Measurements from ENCODE around the gene EXOC3L4. TPM values are rescaled to one million over a fixed set of nuclear protein-coding genes. Genes with fewer than 3 reads are reported as not detected.
A peak's percentile ranks its signal among the peaks of the same experiment; 100 is the strongest.

The EXOC3L4 gene
- total RNA-seq, 1 donor from 2014 or later = not detected

DNA sequence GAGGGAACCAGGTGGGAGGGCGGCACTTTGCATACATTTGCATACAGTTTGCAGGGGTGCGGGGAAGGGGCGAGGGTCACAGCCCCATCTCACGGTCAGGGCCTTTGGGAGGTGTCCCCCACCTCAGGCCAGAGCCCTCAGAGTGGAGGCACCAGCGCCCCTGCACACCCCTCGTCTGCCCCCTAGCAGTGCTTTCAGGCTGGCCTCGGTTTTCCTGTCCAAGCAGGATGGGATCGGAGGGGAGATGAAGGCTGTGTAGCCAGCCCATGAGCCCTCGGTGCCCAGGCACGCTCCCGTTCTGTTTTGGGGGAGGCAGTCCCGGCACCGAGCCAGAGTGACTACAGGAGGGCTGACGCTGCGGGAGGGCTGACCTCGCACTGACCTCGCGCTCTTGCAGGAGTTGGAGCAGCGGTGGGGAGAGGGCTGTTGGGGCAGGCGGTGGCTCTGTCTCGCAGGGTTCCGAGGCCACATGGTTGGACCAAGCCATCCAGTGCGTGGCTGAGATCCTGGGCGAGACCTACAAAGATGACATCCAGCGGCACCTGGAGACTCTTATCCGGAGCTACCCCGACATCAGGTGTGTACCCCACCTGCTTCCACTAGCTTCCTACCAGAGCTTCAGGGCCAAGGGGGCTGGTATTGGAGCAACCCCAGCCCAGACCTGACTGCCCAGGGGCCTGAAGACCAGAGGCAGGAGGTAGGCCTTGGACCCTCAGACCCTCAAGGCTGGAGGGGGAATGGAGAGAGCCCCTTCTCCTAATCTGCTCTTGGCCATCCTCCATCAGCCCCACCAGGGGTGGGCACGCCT lies 13.6 kb downstream of the EXOC3L4 start:
- Histone ChIP-seq H3K79me2 (ENCODE audit: low read depth) (no peaks in the 10 kb centered on the region), H3K4me2 (no peak overlapping the region), H3K9me3 (ENCODE audit: low read depth) (no peaks in the 10 kb centered on the region), H3K9ac (no peak overlapping the region), H2AFZ (replicated peaks) (no peak overlapping the region), H3F3A (ENCODE audit: low read depth) (no peaks in the 10 kb centered on the region), H4K20me1 (ENCODE audit: low read depth) (no peaks in the 10 kb centered on the region), H3K4me1 (peaks cover 12% of the 10 kb centered on the region), H3K27me3 (peaks cover 35% of the 10 kb centered on the region), H3K27ac (no peak overlapping the region), H3K4me3 (no peak overlapping the region), H3K36me3 (no peaks in the 10 kb centered on the region)
- H3K4me3 Mint-ChIP-seq = no peak overlapping the region
- H3K36me3 Mint-ChIP-seq = no peaks in the 10 kb centered on the region
- TF ChIP-seq EZH2 (IDR thresholded peaks at IDR 0.05) (no peak), EZH2phosphoT487 (IDR thresholded peaks at IDR 0.05) (no peak)
- TF ChIP-seq, protein P1, sequence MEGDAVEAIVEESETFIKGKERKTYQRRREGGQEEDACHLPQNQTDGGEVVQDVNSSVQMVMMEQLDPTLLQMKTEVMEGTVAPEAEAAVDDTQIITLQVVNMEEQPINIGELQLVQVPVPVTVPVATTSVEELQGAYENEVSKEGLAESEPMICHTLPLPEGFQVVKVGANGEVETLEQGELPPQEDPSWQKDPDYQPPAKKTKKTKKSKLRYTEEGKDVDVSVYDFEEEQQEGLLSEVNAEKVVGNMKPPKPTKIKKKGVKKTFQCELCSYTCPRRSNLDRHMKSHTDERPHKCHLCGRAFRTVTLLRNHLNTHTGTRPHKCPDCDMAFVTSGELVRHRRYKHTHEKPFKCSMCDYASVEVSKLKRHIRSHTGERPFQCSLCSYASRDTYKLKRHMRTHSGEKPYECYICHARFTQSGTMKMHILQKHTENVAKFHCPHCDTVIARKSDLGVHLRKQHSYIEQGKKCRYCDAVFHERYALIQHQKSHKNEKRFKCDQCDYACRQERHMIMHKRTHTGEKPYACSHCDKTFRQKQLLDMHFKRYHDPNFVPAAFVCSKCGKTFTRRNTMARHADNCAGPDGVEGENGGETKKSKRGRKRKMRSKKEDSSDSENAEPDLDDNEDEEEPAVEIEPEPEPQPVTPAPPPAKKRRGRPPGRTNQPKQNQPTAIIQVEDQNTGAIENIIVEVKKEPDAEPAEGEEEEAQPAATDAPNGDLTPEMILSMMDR (IDR thresholded peaks at IDR 0.05) = no peak
- no peak for DNase-seq (ENCODE audit: low spot score)
- H3K9me3 Mint-ChIP-seq = no peaks in the 10 kb centered on the region
- H3K27ac Mint-ChIP-seq = no peak overlapping the region
- H3K27me3 Mint-ChIP-seq (ENCODE audit: insufficient read depth, low read depth) = peaks cover 26% of the 10 kb centered on the region
- H3K4me1 Mint-ChIP-seq = peaks cover 22% of the 10 kb centered on the region

DNA sequence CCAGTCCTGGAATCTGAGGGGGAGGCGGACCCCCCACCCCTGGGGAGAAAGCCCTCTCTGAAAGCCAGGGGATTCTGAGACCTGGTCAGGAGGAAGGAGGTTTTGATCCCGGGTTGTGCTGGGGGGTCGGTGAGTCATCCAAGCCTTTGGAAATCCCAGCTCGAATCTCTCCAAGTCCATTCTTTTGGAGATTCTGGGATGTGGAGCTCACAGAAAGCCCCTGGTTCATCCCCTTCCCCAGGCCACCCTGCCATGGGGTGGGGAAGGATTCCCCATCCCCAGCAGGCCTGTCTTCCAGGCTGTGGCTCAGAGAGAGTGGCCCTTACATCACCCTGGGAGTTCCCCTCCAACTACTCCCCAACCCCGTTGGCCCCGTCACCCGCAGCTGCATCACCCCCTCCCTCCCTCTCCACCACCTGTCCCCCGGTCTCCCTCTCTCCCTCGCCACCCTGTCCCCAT lies 14.3 kb downstream of the EXOC3L4 start:
- H3K9ac ChIP-seq = no peak overlapping the region
- H3K36me3 Mint-ChIP-seq = no peaks in the 10 kb centered on the region
- H2AFZ ChIP-seq (replicated peaks) = no peak overlapping the region
- no peak overlapping the region for H3K4me3 ChIP-seq
- H3K36me3 ChIP-seq = no peaks in the 10 kb centered on the region
- no peak overlapping the region for H3K27ac Mint-ChIP-seq
- no peak overlapping the region for H3K27ac ChIP-seq
- H4K20me1 ChIP-seq (ENCODE audit: low read depth) = no peaks in the 10 kb centered on the region
- H3K27me3 ChIP-seq = peaks cover 29% of the 10 kb centered on the region
- no peaks in the 10 kb centered on the region for H3F3A ChIP-seq (ENCODE audit: low read depth)
- no peak for DNase-seq (ENCODE audit: low spot score)
- no peaks in the 10 kb centered on the region for H3K9me3 ChIP-seq (ENCODE audit: low read depth)
- H3K4me3 Mint-ChIP-seq = no peak overlapping the region
- H3K79me2 ChIP-seq (ENCODE audit: low read depth) = no peaks in the 10 kb centered on the region
- no peaks in the 10 kb centered on the region for H3K9me3 Mint-ChIP-seq
- peaks cover 12% of the 10 kb centered on the region for H3K4me1 ChIP-seq
- H3K4me1 Mint-ChIP-seq = peaks cover 21% of the 10 kb centered on the region
- TF ChIP-seq EZH2 (IDR thresholded peaks at IDR 0.05) = no peak
- peaks cover 21% of the 10 kb centered on the region for H3K27me3 Mint-ChIP-seq (ENCODE audit: insufficient read depth, low read depth)
- H3K4me2 ChIP-seq = no peak overlapping the region

GRCh38 chr14:103109535-103110441 lies 15.3 kb downstream of the EXOC3L4 start:
- Histone ChIP-seq H3K4me3 (peak overlapping the region; percentile 0), H3K4me1 (peaks cover 12% of the 10 kb centered on the region), H3K9me3 (ENCODE audit: low read depth) (no peaks in the 10 kb centered on the region), H4K20me1 (ENCODE audit: low read depth) (no peaks in the 10 kb centered on the region), H2AFZ (replicated peaks) (peak overlapping the region; percentile 36), H3K27me3 (peaks cover 18% of the 10 kb centered on the region), H3K79me2 (ENCODE audit: low read depth) (no peaks in the 10 kb centered on the region), H3K4me2 (peak overlapping the region; percentile 52), H3K36me3 (no peaks in the 10 kb centered on the region), H3F3A (ENCODE audit: low read depth) (no peaks in the 10 kb centered on the region), H3K9ac (no peak overlapping the region), H3K27ac (no peak overlapping the region)
- DNase-seq (ENCODE audit: low spot score) = peak; percentile 59
- Mint-ChIP-seq H3K4me3 (no peak overlapping the region), H3K36me3 (no peaks in the 10 kb centered on the region), H3K9me3 (no peaks in the 10 kb centered on the region), H3K27ac (peak overlapping the region; percentile 42), H3K4me1 (peaks cover 21% of the 10 kb centered on the region), H3K27me3 (ENCODE audit: insufficient read depth, low read depth) (peaks cover 19% of the 10 kb centered on the region)
- TF ChIP-seq EZH2phosphoT487 (IDR thresholded peaks at IDR 0.05) (no peak), EZH2 (IDR thresholded peaks at IDR 0.05) (peak; percentile 26)
- TF ChIP-seq, protein P1 (IDR thresholded peaks at IDR 0.05) = no peak
